22Rv1 (cell line): ENCODE results near the gene NIPAL4.

Source experiments
- ZFX ChIP-seq: fragments of 450-650 bp; IDR thresholded peaks from 2 replicates; pipeline ENCODE4 v1.6.1; 2017; ENCODE audit warnings: antibody characterized with exemption, borderline replicate concordance
- TF ChIP-seq, protein P1 (sequence below): fragments of 450-650 bp; IDR thresholded peaks from 2 replicates; pipeline ENCODE4 v1.5.1; 2017; ENCODE audit warnings: mild to moderate bottlenecking

DNA sequence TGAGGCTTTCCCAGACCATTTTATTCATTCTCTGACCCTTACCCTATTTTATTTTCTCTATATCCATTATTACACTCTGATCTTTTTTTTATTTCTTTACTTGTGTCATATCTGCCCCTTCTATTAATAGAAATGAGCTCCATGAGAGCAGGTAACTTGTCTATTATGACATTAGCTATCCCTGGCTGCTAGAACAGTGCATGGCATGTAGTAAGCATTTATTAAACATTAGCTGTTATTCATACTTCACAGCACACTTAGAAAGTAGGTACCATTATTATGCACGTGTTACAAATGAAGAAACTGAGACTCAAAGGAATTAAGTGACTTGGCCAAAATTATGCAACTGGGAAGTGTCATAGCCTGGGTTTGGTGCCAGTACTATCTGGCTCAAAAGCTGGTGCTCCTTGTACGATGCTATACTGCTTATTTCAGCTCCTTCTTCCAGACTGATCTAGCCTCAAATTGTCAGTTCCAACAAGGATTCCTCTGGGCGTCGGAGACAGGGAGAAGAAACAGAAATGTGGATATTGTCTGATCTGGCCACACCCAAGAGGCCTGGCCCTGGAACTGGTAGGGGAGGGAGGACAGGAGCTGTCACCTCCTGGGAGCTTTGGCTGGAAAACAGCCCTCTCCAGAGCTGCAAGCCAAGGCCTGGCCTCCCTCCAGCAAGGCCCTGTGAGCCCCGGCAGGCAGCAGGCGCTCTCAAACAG, 10.8 kb upstream of the NIPAL4 start:
- TF ChIP-seq, protein P1, sequence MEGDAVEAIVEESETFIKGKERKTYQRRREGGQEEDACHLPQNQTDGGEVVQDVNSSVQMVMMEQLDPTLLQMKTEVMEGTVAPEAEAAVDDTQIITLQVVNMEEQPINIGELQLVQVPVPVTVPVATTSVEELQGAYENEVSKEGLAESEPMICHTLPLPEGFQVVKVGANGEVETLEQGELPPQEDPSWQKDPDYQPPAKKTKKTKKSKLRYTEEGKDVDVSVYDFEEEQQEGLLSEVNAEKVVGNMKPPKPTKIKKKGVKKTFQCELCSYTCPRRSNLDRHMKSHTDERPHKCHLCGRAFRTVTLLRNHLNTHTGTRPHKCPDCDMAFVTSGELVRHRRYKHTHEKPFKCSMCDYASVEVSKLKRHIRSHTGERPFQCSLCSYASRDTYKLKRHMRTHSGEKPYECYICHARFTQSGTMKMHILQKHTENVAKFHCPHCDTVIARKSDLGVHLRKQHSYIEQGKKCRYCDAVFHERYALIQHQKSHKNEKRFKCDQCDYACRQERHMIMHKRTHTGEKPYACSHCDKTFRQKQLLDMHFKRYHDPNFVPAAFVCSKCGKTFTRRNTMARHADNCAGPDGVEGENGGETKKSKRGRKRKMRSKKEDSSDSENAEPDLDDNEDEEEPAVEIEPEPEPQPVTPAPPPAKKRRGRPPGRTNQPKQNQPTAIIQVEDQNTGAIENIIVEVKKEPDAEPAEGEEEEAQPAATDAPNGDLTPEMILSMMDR: no peak
- no peak for TF ChIP-seq ZFX
